DMS 273 (cell line): ENCODE measurements around the gene IGFL3.
"Not testable (repeated sequence)": the region's sequence is repeated elsewhere in the genome, so short reads cannot be mapped to it uniquely, and the experiment has no call there.

Source experiments
- DNase-seq: peaks from one replicate; lab custom pipeline; 2025; ENCODE audit not compliant: unreplicated experiment; lab: John Stamatoyannopoulos, UW

Gene IGFL3

DNA sequence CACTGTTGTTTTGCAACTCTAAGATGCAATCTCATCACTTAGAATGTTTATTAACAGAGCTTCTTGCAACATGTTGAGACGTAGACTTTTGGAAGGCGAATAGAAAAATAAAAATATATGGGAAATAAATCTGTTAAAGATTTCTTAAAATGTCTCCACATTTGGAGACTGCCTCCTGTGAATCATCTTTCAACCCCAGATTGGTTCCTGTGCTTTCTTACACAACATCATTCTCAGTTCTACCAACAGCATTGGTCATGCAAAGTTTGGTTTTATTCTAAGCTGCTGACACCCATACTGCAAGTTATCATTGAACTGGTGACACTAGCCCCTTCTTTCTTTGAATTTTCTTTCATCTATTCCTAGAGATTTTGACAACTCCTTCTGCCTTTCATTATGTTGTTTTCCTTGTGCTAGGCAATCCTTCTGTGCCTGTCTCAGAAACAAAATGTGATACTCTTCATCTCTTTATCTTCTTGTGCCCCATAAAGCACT, 1.6 kb upstream of the IGFL3 start:
- DNase-seq = no peak

- DNase-seq = no peak
Measured at GRCh38 chr19:46125447-46125846, 959 bp upstream of the IGFL3 start.

DNA sequence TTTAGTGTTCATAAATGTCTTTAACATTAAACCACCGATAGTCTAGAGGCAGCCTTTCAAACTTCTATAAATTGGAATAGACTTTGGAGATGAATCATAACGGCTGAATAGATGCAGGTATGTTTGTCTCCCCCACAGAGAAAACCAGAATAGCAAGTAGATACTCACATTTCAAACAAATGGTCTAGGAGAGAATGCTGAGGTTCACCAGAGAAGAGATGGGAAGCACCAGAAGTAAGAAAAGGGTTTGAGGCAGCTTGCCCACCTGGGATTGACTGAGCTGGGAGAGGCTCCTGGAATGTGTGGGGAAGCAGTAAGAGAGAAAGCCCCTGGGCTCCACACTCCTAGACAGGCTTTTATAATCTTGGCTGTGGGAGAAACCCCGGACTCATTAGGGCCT, 6.4 kb downstream of the IGFL3 start:
- no peak for DNase-seq

DNA sequence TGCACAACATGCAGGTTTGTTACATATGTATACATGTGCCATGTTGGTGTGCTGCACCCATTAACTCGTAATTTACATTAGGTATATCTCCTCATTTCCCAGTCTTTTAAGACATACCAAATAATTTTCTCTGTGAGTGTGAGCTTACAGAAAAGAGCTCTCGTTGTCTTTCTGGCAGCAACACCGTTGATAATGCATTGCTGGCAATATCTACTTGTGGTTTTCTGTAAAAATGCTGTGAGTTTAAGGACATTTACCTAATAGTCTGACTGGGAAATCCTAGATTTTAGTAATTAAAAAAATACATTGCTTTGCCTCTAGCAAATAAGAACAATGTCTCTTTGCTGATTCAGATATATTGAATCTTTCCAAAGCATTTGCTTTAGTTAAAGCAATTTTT, 8.4 kb downstream of the IGFL3 start:
- no peak for DNase-seq

DNA sequence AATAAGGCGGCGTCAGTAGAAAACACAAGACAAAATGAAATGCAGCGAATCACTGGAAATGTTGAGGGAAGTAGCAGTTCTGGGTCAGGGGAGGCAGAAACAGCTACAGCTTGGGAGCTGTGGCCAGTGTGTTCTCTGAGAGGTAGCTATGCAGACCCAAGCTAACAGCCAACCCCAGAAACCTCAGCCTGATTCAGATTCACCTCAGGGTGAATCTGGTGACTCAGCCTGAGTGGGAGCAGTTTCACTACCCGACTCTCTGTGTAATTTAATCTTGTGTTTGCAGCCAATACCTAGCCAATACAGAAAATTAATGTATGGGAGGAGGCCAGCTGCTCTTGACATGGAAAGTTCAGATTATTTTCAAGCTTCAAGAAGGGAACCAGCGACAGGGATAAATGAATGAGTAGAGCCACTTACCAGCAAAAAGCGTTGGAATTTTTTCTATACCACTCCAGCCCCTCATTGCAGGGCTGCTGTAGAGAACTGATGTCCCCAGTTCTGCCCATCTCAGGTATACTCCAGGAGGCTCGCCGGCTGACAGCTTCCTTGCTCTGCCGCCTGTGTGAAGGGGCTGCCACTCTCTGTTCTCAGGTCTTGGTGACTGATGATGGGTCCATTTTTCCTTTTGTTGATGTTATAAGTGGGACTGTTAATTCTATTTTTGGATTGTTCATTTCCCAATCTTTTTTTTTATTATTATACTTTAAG, 8.9 kb downstream of the IGFL3 start:
- DNase-seq = peak; percentile 8

DNA sequence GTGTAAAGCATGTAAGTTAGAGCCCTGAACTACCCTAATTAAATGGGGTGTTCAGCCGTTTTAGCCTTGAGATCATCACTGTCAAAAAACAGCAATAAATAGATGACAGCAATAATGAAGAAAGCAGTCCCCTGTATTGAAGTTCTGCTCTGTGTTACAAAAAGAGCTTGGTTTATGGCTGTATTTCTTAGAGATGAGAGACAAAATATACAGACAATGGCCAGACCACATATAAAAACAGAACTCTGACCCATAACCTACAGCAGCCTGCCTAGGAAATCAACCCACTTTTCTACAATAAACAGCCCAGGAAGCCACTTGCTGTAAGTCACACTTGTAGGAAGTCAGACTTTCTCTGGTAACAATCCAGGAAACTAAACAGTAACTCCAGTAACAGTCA, 10.8 kb downstream of the IGFL3 start:
- no peak for DNase-seq

DNA sequence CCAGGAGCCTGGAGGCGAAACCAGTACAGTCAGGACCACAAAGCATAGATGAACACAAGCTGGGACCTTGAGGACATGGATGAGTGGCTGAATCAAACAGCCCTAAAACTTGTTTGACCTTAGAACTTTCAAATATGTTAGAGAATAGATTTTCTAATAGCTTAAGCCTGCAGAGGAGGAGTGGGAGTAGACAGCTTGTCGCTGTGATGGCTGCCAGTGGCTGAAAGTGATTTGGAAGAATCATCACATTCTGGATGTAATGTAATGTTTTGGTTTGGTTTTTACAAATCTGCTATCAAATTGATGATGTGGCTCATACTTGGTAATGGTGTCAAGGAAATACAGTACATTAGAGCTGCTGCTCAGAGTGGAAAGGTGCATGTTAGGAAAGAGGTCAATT, 12.0 kb downstream of the IGFL3 start:
- no peak for DNase-seq

DNA sequence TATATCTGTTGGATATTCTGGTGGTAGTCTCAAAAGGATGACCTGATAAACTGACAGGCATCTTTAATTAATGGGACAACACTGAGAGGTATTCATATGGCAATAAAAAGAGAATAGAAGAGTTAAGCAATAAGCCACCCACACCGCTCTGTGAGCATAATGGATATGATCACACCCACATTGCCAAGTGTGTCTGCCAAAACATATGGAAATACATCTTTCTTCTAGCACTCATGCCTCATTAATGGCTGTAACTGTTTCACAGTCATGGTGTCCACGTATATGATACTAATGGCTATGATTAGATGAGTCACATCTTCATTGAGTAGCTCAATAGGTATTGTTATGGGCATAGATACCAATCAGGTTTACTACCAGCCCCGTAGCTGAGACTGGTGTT, 13.1 kb downstream of the IGFL3 start:
- DNase-seq = no peak

- DNase-seq = no peak
Measured at GRCh38 chr19:46109876-46110275, 14.6 kb downstream of the IGFL3 start.

GRCh38 chr19:46107371-46107770, 17.1 kb downstream of the IGFL3 start:
- no peak for DNase-seq

- not testable (repeated sequence) for DNase-seq
Measured at GRCh38 chr19:46102333-46102732, 22.2 kb downstream of the IGFL3 start.

GRCh38 chr19:46101293-46101692, 23.2 kb downstream of the IGFL3 start:
- no peak for DNase-seq

DNA sequence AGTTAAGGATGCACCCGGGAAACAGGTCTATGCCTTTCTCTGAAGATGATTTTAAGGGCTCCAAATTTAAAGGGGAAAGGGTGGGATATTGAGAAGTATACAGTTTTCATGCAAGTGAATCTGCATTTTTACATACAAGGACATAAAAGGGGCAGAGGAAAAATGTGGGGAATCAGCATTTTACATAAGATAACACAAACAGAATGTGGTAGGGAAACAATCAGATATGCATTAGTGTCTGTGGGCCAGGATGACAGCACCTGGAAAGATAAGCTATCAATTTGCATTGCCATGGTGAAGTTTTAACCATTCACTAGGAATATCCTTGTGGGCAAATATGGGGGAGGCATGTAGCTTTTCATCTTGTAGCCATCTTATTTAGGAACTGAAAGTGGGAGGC, 24.1 kb downstream of the IGFL3 start:
- DNase-seq = no peak

DNA sequence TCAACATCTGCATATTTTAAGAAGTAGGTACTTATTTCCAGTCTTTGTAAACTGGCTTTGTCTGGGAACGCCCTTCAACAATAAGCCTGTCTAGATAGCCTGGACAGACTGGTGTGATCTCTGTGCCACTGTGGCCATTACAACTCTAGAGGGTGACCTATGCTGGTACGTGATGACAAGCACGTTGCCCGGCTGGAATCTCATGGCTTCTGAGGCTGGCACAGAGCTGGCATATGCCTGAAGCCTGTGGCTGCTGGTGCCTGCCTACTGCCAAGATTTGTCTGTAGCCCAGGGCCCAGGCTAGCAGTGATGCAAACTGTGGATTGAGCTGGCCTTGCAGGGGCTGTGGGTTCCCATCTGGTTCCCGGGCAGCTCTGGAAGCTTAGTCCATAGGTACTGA, 34.0 kb downstream of the IGFL3 start:
- DNase-seq = no peak

GRCh38 chr19:46089432-46089831, 35.1 kb downstream of the IGFL3 start:
- DNase-seq = no peak

DNA sequence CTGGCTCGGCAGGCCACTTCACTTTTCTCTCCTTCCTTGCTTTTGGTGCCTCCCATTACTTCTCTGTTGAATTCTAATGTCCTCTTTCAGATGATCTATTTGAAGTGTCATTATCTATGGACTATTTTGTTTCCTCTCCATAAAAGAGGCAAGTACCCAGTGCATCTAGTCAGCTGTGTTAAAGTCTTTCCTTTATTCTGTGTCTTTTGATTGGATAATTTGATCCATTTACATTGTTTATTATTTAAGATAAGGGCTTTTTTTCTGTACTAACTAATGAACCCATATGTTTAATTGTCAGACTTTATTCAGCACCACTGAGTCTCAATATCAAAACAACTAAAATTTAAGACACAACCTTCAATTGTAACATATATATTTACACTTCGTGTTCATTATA, 36.4 kb downstream of the IGFL3 start:
- no peak for DNase-seq

DNA sequence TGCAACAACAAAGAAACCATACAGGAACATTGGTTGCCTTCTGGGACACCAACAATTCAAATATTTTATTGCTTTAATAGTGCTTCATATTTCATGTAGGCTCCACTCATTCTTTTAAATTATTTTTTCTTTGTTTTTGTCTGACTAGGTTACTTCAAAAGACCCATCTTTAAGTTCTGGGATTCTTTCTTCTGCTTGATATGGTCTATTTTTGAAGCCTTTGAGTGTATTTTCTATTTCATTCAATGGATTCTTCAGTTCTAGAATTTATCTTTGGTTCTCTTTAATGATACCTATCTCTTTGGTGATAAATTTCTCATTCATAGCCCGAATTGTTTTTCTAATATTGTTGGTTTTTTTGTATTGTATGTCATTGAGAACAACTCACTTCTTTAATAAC, 38.6 kb downstream of the IGFL3 start:
- no peak for DNase-seq

DNA sequence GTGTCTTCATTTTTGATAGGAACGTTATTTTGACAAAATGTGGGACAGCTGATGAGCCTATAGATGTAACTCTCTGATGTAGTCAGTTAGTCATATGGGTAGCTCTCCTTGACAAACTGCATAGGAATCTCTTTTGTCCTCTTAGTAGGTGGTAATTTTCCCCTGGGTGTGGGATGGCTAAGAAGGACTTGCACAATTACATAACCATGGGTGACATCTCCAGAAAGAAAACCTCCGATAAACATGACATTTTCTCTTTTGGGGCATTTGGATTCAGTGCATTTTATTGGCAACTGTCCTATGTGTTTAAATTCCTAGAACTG, 41.8 kb downstream of the IGFL3 start:
- DNase-seq = no peak

DNA sequence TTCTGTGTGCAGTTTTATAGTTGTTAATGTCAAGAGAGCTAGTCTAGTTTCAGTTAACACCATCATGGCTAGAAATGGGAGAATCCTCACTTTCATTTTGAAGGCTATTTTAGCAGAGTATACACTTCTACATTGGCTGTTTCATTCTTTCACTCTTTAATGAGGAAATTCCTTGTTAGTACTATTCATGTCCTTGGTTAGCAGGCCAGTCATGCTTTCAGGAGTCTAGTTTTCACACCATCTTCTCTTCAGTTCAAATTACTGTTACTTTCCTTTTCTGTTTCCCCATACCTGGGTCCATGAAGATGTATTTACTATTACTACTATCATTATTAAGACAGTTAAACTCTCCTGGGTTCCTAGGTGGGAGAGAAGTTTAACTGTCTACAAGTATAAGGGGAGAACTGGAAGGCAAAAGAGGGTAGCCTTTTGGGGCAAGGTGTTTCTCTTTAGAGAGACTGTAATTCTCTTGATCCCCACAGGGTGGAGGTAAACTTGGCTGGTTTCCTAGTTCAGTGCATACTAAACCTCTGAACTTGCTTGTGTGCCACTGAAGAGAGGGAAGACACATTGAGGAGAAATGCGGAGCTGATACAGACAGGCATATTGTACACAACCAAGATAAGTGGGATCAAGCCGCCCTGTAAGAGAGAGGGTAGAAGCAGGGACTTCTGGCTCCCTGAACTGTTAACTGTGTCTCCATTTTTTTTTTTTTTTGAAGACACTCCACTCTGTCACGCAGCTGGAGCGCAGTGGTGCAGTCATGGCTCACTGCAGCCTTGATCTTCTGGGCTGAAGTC, 42.4 kb downstream of the IGFL3 start:
- DNase-seq = peak; percentile 72

DNA sequence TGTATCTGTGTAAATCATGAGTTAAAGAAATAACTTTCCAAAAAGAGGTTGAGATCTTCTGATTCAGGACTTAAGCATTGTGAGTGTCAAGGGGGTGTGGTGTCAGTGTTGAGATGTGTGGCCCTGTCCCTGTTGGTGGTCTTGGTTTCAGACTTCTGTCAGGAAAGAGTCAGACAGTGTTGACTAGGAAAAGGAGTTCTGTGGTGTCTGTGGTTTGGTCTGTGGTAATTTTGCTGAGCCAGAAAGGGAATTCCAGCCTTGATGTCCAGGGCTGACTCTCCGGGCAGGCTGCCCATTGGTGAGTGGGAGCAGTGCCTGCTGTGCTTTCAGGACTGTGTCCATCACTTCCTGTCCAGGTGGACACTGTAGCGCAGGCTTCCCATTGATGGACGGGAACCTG, 43.9 kb downstream of the IGFL3 start:
- no peak for DNase-seq

DNA sequence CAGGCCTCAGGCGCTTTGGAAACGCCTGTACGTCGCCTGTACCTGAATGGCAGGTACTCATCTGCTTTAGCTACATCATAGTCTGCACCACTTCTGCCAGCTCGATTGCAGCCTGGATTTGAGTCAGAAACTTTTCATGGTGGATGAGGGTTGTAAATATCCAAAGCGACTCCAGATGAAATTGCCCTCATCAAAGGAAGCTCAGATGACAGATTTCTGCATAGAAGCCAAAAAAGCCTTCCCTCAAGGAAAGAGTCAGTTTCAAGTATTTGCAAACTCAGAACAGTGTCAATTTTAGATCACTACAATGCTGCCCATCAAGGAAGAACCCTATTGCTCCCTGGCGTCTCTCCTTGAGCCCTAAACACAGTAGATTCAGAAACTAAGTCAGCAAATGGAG, 44.9 kb downstream of the IGFL3 start:
- DNase-seq = no peak

DNA sequence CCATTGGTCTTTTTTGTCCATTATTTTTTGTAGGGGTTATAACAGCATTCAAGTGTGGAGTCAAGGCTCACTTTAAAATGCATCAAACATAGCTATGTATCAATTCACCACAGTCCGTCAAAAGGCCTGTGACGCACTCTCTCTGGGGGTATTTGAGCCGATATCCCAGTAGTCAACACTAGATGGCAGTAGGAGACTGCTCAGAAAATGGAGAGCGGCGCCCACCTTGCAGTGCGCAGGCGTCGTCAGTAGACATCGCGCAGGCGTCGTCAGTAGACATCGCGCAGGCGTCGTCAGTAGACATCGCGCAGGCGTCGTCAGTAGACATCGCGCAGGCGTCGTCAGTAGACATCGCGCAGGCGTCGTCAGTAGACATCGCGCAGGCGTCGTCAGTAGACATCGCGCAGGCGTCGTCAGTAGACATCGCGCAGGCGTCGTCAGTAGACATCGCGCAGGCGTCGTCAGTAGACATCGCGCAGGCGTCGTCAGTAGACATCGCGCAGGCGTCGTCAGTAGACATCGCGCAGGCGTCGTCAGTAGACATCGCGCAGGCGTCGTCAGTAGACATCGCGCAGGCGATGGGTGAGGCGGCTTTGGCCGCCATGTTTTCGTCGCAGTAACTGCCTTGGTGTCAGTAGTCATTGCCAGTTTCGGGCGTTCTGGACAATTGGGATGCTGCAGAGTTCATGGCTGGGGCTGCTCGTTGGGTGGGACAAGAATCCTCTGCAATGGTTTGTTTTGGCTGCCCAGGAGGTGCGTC, 45.7 kb downstream of the IGFL3 start:
- DNase-seq = peak; percentile 56
